K562 (cell line): Measurements from ENCODE around the gene FADS1. TPM values are rescaled to one million over a fixed set of nuclear protein-coding genes. Genes with fewer than 3 reads are reported as not detected.

Source experiments
- JUND ChIP-seq, 2 experiments: IDR thresholded peaks; 2 replicates in 1 of 2; 3 replicates in 1 of 2; pipeline ENCODE4 v1.6.1; 2011; ENCODE audit warnings: borderline replicate concordance in 2 of 2, low read depth in 2 of 2, low read length in 2 of 2, improper control_type of control experiment in 1 of 2, missing biosample characterization in 1 of 2, missing genetic modification characterization in 1 of 2, missing genetic modification reagents in 1 of 2
- KAT2B ChIP-seq: IDR thresholded peaks from one replicate; pipeline ENCODE4 v1.6.1; 2012; ENCODE audit warnings: low read depth, mild to moderate bottlenecking, control low read depth, inconsistent platforms, low read length, moderate library complexity
- PRPF4 ChIP-seq: fragments of 200-400 bp; formaldehyde crosslinking; IDR thresholded peaks from one replicate; pipeline ENCODE4 v1.6.1; 2017; ENCODE audit warnings: low read length, low read depth, mild to moderate bottlenecking; ENCODE audit not compliant: insufficient read depth, poor library complexity, severe bottlenecking
- REST ChIP-seq, 2 experiments: fragments of 450-650 bp; formaldehyde crosslinking in 1 of 2; IDR thresholded peaks; 2 replicates each; pipeline versions ENCODE4 v1.4.0 to v1.6.1; 2014 to 2020; ENCODE audit warnings: mild to moderate bottlenecking in 2 of 2, borderline replicate concordance in 1 of 2, low read depth in 1 of 2
- SIX5 ChIP-seq, 2 experiments: IDR thresholded peaks; 2 replicates each; pipeline ENCODE4 v1.6.1; 2011; ENCODE audit warnings: low read length in 2 of 2, borderline replicate concordance in 1 of 2, low read depth in 1 of 2, mild to moderate bottlenecking in 1 of 2, moderate library complexity in 1 of 2; ENCODE audit not compliant: insufficient read depth in 1 of 2
- SRSF1 ChIP-seq: fragments of 200-400 bp; formaldehyde crosslinking; IDR thresholded peaks from 2 replicates; pipeline ENCODE4 v1.6.1; 2017; ENCODE audit warnings: mild to moderate bottlenecking, low read depth, low read length, moderate library complexity
- USF2 ChIP-seq: sonication (generic); formaldehyde crosslinking; IDR thresholded peaks from 2 replicates; pipeline ENCODE4 v1.5.0; 2020; ENCODE audit warnings: missing genetic modification reagents
- polyA plus RNA-seq, 8 experiments: library from polyadenylated mRNA; depleted of rRNA in 4 of 8; stranded (reverse) in 5 of 8; unstranded in 3 of 8; fragments of >200 nt; fragmentation: Nextera tagmentation in 2 of 8; fragmentation: Illumina TruSeq in 1 of 8; extraction: Ambion mirVana in 2 of 8; extraction: Trizol in 1 of 8; gene quantifications; 2 replicates each; pipeline versions ENCODE4 v1.2.1 to v1.2.3, GENCODE V29; 2011 to 2014; ENCODE audit warnings: inconsistent platforms in 1 of 8, missing spikeins in 1 of 8
- total RNA-seq, 7 experiments: library from RNA; depleted of rRNA in 6 of 7; stranded (reverse); fragments of >200 nt in 6 of 7; fragmentation: Illumina TruSeq in 2 of 7; extraction: Trizol in 2 of 7; gene quantifications; 2 replicates each; pipeline versions ENCODE4 v1.2.1 to v1.2.3, GENCODE V29; 2011 to 2021; ENCODE audit warnings: low replicate concordance in 1 of 7

Gene FADS1
- total and polyA plus RNA-seq, 9 of the 15 experiments (the other 6 are each of a cell fraction or from before 2014, with no cell fraction given), result 110 to 864 (median 364) TPM

GRCh38 chr11:61848631-61849030 is 31.8 kb upstream of the FADS1 start (continued):
- TF ChIP-seq JUND (IDR thresholded peaks at IDR 0.05; ENCODE audit: borderline replicate concordance, low read depth, low read length), result no peak
- TF ChIP-seq JUND (tag; IDR thresholded peaks at IDR 0.05; ENCODE audit: borderline replicate concordance, low read depth, low read length), result no peak
- no peak for TF ChIP-seq PRPF4
- TF ChIP-seq KAT2B, result no peak
- no peak for TF ChIP-seq SIX5 (IDR thresholded peaks at IDR 0.05; ENCODE audit: borderline replicate concordance in 1 of 2, insufficient read depth in 1 of 2, low read depth in 1 of 2, low read length in 2 of 2)
- no peak for TF ChIP-seq REST (IDR thresholded peaks at IDR 0.05; ENCODE audit: borderline replicate concordance)
- TF ChIP-seq REST (CRISPR knock-in tag; IDR thresholded peaks at IDR 0.05; ENCODE audit: low read depth), result no peak
- no peak for TF ChIP-seq USF2 (CRISPR knock-in tag)
- no peak for TF ChIP-seq SRSF1
